AG10803 (cell line): ENCODE data around the gene TANC1.

ENCODE experiments used
- DNase-seq: peaks from one replicate; pipeline ENCODE4 v3.0.0; 2010; ENCODE audit warnings: low read depth
- H3K4me3 ChIP-seq: 2 replicates; pipeline ENCODE4 v1.5.1; 2011; ENCODE audit warnings: mild to moderate bottlenecking, low read length, control low read depth
- TF ChIP-seq, protein P1 (sequence below): conservative IDR thresholded peaks from 2 replicates; pipeline ENCODE4 v1.5.1; 2011; ENCODE audit warnings: mild to moderate bottlenecking, low read length, control low read depth, inconsistent platforms

Gene TANC1

DNA sequence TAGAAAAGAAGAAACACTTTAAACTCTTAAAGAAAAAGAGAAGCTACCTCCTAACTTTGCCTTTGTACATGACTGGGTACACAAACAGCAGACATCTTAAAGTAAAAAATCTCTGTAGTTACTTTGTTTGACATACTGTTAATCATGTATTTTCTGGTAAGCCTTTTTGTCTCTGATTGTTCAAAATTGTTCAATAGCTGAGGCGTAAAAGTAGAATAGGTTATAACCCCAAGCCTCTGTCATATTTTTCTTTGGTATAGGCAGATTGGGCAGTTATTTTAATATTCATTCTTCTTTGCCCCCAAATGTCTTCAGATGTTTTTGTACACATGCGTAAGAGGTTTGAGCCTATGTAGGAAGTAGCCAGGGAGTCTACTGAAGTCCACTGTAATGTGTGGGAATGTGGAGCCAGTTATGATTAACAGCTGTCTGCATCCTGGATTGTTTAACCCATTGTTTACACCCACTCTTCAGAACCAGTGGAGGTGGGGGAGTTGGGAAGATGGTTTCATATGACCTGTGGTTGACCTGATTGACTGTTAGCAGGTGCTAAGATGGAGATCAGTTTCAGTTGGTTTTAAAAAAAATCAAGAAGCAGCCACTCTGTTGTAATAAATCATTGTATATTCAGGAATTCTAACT is 150.5 kb downstream of the TANC1 start:
- no peak overlapping the region for H3K4me3 ChIP-seq
- no peak for DNase-seq
- TF ChIP-seq, protein P1, sequence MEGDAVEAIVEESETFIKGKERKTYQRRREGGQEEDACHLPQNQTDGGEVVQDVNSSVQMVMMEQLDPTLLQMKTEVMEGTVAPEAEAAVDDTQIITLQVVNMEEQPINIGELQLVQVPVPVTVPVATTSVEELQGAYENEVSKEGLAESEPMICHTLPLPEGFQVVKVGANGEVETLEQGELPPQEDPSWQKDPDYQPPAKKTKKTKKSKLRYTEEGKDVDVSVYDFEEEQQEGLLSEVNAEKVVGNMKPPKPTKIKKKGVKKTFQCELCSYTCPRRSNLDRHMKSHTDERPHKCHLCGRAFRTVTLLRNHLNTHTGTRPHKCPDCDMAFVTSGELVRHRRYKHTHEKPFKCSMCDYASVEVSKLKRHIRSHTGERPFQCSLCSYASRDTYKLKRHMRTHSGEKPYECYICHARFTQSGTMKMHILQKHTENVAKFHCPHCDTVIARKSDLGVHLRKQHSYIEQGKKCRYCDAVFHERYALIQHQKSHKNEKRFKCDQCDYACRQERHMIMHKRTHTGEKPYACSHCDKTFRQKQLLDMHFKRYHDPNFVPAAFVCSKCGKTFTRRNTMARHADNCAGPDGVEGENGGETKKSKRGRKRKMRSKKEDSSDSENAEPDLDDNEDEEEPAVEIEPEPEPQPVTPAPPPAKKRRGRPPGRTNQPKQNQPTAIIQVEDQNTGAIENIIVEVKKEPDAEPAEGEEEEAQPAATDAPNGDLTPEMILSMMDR: no peak

DNA sequence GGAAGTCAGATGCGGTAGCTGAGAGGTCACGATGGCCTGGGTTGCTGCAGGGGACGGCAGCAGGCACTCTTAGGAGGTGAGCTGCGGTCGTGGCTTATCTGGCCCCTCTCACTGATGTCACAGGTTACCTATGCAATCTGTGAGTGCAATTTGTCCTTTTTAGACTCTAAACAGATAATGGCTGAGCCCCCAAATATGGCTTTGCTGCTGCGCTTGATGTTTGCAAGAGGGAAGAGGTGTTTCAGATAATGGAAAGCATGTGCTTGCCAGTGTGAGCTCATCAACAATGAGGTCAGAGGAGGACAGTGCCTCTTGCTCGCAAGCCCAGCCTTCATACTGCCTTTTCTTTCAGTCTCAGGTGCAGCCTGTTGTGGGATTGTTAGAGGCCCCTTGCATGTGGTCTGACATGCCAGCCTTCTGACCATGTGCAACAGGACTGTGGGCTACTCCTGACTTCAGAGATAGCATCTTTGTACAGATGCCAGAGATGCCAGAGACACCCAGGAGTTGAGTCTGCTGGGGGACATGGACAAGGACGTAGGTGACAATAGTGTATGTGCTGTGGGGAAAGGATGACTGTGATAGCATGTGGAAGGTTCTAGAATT is 151.3 kb downstream of the TANC1 start:
- TF ChIP-seq, protein P1: no peak
- H3K4me3 ChIP-seq: no peak overlapping the region
- DNase-seq: peak; percentile 46

DNA sequence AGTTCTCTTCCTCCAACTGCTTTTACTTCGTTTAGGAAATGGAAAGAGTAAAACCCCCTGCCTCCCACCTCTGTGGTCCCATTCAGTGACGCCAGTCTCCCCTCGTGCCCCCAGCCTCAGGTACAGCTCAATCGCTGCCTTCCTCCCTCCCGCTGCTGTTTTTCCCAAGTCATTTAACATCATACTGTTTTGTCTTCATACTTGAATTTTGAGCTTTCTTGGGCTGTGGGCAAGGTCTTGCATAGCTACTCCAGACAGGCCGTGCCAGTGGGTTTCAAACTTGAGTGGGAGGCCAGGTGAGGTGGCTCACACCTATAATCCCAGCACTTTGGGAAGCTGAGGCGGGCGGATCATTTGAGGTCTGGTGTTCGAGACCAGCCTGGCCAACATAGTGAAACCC is 155.3 kb downstream of the TANC1 start:
- no peak for DNase-seq
- no peak overlapping the region for H3K4me3 ChIP-seq
- TF ChIP-seq, protein P1: no peak

DNA sequence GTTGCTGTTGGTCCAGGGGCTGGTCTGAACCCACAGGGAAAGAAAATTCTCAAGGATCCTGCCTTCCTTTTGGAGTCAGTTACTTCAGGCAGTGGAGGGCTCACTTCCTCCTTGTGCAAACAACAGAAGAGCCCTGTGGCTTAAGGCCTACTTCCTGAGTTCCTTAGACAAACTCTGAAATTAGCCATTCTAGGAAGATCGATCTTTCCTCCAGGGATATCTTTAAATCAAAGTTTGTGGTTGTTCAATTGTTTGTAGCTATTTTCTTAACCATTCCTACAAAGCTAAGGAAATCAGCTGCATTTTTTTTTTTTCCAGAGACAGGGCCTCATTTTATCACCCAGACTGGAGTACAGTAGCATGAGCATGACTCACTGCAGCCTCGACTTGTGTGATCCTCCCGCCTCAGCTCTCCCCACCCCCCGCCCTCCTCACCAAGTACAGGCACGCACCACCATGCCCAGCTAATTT is 156.0 kb downstream of the TANC1 start:
- H3K4me3 ChIP-seq: no peak overlapping the region
- DNase-seq: peak; percentile 95

DNA sequence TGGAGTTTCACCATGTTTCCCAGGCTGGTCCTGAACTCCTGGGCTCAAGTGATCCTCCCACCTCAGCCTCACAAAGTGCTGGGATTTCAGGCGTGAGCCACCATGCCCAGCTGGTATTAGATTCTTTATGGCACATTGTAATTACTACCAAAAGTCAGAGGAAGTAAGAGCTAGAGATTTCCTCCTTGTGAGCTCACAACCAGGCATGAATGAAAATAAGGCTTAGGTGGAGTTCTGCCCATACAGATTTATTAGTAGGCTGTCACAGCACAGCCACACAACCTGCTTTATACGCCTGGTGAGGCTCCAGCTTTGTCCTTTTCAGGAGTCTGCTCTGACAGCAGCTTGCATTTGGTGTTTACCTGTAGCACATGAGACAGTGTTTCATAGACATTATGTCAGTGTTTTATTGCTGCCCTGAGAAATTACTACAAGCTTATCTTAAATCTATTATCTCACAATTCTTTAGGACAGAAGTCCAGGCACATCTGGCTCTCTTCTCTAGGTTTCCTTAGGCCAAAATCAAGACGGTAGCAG is 156.6 kb downstream of the TANC1 start:
- DNase-seq: peak; percentile 36
- no peak overlapping the region for H3K4me3 ChIP-seq
- TF ChIP-seq, protein P1: no peak

More for the DNA sequence above, 156.0 kb downstream of the TANC1 start:
- TF ChIP-seq, protein P1: no peak

DNA sequence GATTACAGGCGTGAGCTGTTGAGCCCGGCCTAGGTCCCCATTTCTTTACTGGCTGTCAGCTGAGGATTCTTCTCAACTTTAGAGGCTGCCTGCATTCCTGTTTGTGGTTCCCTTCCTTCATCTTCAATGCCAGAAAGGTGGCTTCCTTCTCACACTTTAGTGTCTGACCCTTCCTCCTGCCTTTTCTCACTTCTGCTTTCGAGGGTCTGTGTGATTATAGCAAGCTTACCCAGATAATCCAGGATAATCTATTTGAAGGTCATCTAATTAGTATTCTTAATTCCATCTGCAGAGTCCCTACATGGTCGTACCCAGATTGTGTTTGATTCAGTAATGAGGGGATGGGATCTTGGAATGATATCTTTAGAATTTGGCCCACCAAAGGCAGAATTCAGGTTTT is 157.4 kb downstream of the TANC1 start:
- no peak for DNase-seq
- no peak overlapping the region for H3K4me3 ChIP-seq
- TF ChIP-seq, protein P1: no peak
